HFF-Myc (cell line): Measurements from ENCODE around the gene GRB10.

Experiments used
- DNase-seq: peaks from one replicate; pipeline ENCODE4 v3.0.0-alpha.2; 2011; ENCODE audit warnings: low read depth; ENCODE audit errors: extremely low read depth
- H3K4me3 ChIP-seq: replicated peaks from 2 replicates; pipeline ENCODE4 v1.5.1; 2011; ENCODE audit warnings: low read depth, mild to moderate bottlenecking, control low read depth, low read length
- TF ChIP-seq, protein P1 (sequence below): IDR thresholded peaks from 2 replicates; pipeline ENCODE4 v1.5.1; 2012; ENCODE audit warnings: mild to moderate bottlenecking, low read depth, low read length, control low read depth; ENCODE audit errors: missing control alignments

The GRB10 gene

DNA sequence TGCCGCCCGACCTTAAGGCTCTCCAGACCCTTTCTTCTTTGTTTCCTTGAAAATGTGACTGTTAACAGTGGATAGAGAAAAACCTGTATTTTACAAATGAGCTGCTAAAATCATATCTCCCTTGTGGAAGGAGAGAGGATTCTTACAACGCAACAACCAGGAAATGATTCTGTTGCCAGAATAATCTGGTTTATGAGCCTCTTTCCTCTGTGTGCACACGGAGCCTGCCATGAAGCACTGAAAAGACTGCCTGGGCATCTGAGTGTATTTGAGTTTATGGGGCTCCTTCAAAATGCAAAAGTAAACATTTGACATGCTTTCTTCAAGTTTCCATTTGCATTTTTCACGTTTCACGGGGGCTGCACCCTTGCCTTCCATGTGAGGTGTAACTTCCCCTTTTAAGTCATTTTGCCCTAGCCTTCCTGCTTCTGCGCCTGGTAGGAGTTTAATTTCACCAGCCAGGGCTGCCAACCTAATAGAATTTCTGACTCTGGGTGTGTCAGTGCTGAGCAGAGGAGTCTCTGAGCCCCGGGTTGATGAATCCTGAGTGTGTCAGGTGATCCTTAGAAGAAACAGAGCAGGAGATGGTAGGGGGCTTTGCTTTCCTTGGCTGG lies 101.2 kb downstream of the GRB10 start:
- H3K4me3 ChIP-seq: no peak overlapping the region
- DNase-seq: no peak

GRCh38 chr7:50679218-50680007 lies 103.3 kb downstream of the GRB10 start:
- DNase-seq: peak; percentile 49
- no peak overlapping the region for H3K4me3 ChIP-seq
- TF ChIP-seq, protein P1, sequence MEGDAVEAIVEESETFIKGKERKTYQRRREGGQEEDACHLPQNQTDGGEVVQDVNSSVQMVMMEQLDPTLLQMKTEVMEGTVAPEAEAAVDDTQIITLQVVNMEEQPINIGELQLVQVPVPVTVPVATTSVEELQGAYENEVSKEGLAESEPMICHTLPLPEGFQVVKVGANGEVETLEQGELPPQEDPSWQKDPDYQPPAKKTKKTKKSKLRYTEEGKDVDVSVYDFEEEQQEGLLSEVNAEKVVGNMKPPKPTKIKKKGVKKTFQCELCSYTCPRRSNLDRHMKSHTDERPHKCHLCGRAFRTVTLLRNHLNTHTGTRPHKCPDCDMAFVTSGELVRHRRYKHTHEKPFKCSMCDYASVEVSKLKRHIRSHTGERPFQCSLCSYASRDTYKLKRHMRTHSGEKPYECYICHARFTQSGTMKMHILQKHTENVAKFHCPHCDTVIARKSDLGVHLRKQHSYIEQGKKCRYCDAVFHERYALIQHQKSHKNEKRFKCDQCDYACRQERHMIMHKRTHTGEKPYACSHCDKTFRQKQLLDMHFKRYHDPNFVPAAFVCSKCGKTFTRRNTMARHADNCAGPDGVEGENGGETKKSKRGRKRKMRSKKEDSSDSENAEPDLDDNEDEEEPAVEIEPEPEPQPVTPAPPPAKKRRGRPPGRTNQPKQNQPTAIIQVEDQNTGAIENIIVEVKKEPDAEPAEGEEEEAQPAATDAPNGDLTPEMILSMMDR: peak; percentile 21

More for the DNA sequence above, 101.2 kb downstream of the GRB10 start:
- TF ChIP-seq, protein P1: no peak

GRCh38 chr7:50678586-50678985 lies 104.1 kb downstream of the GRB10 start:
- H3K4me3 ChIP-seq: no peak overlapping the region
- DNase-seq: no peak
- TF ChIP-seq, protein P1: no peak

GRCh38 chr7:50677638-50677996 lies 105.1 kb downstream of the GRB10 start:
- TF ChIP-seq, protein P1: no peak
- no peak for DNase-seq
- H3K4me3 ChIP-seq: no peak overlapping the region

- H3K4me3 ChIP-seq: no peak overlapping the region
- no peak for DNase-seq
- TF ChIP-seq, protein P1: no peak
Observed at GRCh38 chr7:50676740-50677637, 105.7 kb downstream of the GRB10 start.

DNA sequence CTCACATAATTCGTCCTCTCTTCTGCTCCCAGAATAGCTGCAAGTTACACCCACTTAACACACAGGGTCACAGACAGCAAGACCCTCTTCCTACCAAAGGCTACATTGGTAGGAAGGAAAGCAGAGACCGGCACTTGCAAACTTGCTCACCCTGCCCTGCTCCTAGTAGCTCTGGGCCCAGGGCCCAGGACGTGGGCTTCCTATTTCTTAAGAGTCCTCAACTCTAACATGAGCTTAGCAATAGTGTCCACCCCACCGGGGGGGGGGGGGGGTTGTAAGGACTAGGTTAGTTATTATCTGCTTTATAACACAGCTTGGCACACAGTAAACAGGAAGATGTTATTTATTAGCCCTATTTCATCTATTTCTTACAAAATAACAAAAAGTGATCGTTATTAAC lies 106.6 kb downstream of the GRB10 start:
- TF ChIP-seq, protein P1: no peak
- no peak overlapping the region for H3K4me3 ChIP-seq
- no peak for DNase-seq
